Progenitor cell of endocrine pancreas (in vitro differentiated cells): Measurements from ENCODE around the gene C2orf72. TPM values are rescaled to one million over a fixed set of nuclear protein-coding genes. Genes with fewer than 3 reads are reported as not detected.

ENCODE experiments used
- DNase-seq: peaks from one replicate; pipeline ENCODE4 v3.0.0; 2021; ENCODE audit warnings: low spot score; ENCODE audit not compliant: unreplicated experiment
- H3K27ac Mint-ChIP-seq: 2 replicates; pipeline ENCODE4 v1.8.0; 2021; ENCODE audit warnings: mild to moderate bottlenecking, moderate library complexity, mixed read lengths
- H3K27me3 Mint-ChIP-seq: 2 replicates; pipeline ENCODE4 v1.8.0; 2021; ENCODE audit warnings: mixed read lengths
- H3K36me3 Mint-ChIP-seq: 2 replicates; pipeline ENCODE4 v1.8.0; 2022; ENCODE audit warnings: mixed read lengths; ENCODE audit not compliant: insufficient read depth
- H3K4me1 Mint-ChIP-seq: 2 replicates; pipeline ENCODE4 v1.8.0; 2021; ENCODE audit warnings: low read depth, mixed read lengths
- H3K4me3 Mint-ChIP-seq: 2 replicates; pipeline ENCODE4 v1.8.0; 2021; ENCODE audit warnings: low read depth, mild to moderate bottlenecking, moderate library complexity, mixed read lengths
- H3K9me3 Mint-ChIP-seq: 2 replicates; pipeline ENCODE4 v1.8.0; 2021; ENCODE audit warnings: low read depth, mixed read lengths
- CTCF ChIP-seq: fragments of 200-600 bp; sonication (generic); IDR thresholded peaks from one replicate; pipeline ENCODE4 v1.5.0; 2021; ENCODE audit warnings: antibody characterized with exemption, mild to moderate bottlenecking; ENCODE audit not compliant: unreplicated experiment
- total RNA-seq: library from RNA; stranded (reverse); gene quantifications from 2 replicates; pipeline ENCODE4 v1.2.1, GENCODE V29; 2021

The C2orf72 gene
- total RNA-seq, 1 donor from 2014 or later, result 11.1 TPM

- Mint-ChIP-seq H3K9me3 (no peaks in the 10 kb centered on the region), H3K27ac (peak within 1 kb of the TSS; percentile 100), H3K4me3 (peak within 1 kb of the TSS; percentile 96), H3K36me3 (peaks cover 3% of the 10 kb centered on the region), H3K27me3 (peaks cover 4% of the 10 kb centered on the region), H3K4me1 (peaks cover 34% of the 10 kb centered on the region)
- peak; percentile 92 for TF ChIP-seq CTCF
- DNase-seq, result peak; percentile 86
Measured at GRCh38 chr2:231056453-231057416, 19.4 kb downstream of the C2orf72 start, which contains the start of gene PSMD1. Gene PSMD1, plus strand, starts transcription at chr2:231056867. Its CDS starts 159 bp downstream, at chr2:231057026.

GRCh38 chr2:231057590-231057989 is 20.3 kb downstream of the C2orf72 start:
- H3K27ac Mint-ChIP-seq, result peak overlapping the region; percentile 100
- H3K9me3 Mint-ChIP-seq, result no peaks in the 10 kb centered on the region
- H3K36me3 Mint-ChIP-seq, result peaks cover 7% of the 10 kb centered on the region
- H3K4me1 Mint-ChIP-seq, result peaks cover 27% of the 10 kb centered on the region
- no peak for DNase-seq
- peaks cover 4% of the 10 kb centered on the region for H3K27me3 Mint-ChIP-seq
- TF ChIP-seq CTCF, result no peak
- H3K4me3 Mint-ChIP-seq, result peak overlapping the region; percentile 96

GRCh38 chr2:231058761-231059550 is 21.6 kb downstream of the C2orf72 start:
- Mint-ChIP-seq H3K36me3 (peaks cover 9% of the 10 kb centered on the region), H3K27ac (peak overlapping the region; percentile 48), H3K9me3 (no peaks in the 10 kb centered on the region), H3K4me3 (peak overlapping the region; percentile 96), H3K4me1 (peaks cover 24% of the 10 kb centered on the region), H3K27me3 (peaks cover 4% of the 10 kb centered on the region)
- no peak for TF ChIP-seq CTCF
- DNase-seq, result no peak

GRCh38 chr2:231059756-231060155 is 22.4 kb downstream of the C2orf72 start:
- H3K36me3 Mint-ChIP-seq, result peaks cover 9% of the 10 kb centered on the region
- no peak for TF ChIP-seq CTCF
- H3K4me1 Mint-ChIP-seq, result peaks cover 24% of the 10 kb centered on the region
- H3K27me3 Mint-ChIP-seq, result no peaks in the 10 kb centered on the region
- H3K4me3 Mint-ChIP-seq, result no peak overlapping the region
- H3K27ac Mint-ChIP-seq, result no peak overlapping the region
- no peak for DNase-seq
- H3K9me3 Mint-ChIP-seq, result no peaks in the 10 kb centered on the region

- Mint-ChIP-seq H3K27ac (no peak overlapping the region), H3K36me3 (peaks cover 11% of the 10 kb centered on the region), H3K9me3 (no peaks in the 10 kb centered on the region), H3K27me3 (no peaks in the 10 kb centered on the region), H3K4me3 (no peak overlapping the region), H3K4me1 (peaks cover 21% of the 10 kb centered on the region)
- no peak for TF ChIP-seq CTCF
- no peak for DNase-seq
Measured at GRCh38 chr2:231062776-231063175, 25.5 kb downstream of the C2orf72 start.
